HS-5 (cell line): ENCODE measurements around the gene EEF1G.
A peak's percentile ranks its signal among the peaks of the same experiment; 100 is the strongest.
"Not testable (repeated sequence)": the region's sequence is repeated elsewhere in the genome, so short reads cannot be mapped to it uniquely, and the experiment has no call there.

Source experiments
- DNase-seq: peaks from one replicate; pipeline ENCODE4 v3.0.0-alpha.2; 2012; ENCODE audit warnings: low read depth

Gene EEF1G

GRCh38 chr11:62603776-62604299, 30.1 kb upstream of the EEF1G start:
- DNase-seq = no peak

- no peak for DNase-seq
These were observed 29.3 kb upstream of the EEF1G start for GRCh38 chr11:62603072-62603408.

GRCh38 chr11:62602141-62603071, 28.7 kb upstream of the EEF1G start:
- DNase-seq = no peak

GRCh38 chr11:62601372-62602140, 27.9 kb upstream of the EEF1G start, which contains the start of gene MTA2:
Gene MTA2 (minus strand): TSS chr11:62601865. CDS start chr11:62601450, 415 bp downstream.
- peak; percentile 92 for DNase-seq

DNA sequence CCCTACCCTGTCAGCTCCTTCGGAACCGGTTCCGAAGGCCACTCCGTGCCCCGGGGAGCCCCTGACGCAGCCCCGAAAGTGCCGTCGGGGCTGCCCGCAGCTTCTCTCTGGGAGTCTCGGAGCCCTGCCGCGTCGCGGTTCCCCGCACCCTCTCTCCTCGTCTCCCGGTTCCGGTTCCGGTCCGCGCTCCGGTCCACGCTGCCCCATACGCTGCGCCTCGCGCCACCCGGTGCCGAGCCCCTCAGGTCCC, 27.4 kb upstream of the EEF1G start:
- DNase-seq = no peak

GRCh38 chr11:62600367-62601121, 26.9 kb upstream of the EEF1G start:
- DNase-seq = no peak

- no peak for DNase-seq
These were observed 26.2 kb upstream of the EEF1G start for GRCh38 chr11:62599901-62600300.

- peak; percentile 81 for DNase-seq
These were observed 25.5 kb upstream of the EEF1G start for GRCh38 chr11:62599069-62599696.

GRCh38 chr11:62595124-62595523, 21.4 kb upstream of the EEF1G start:
- DNase-seq = no peak

- no peak for DNase-seq
These were observed 19.8 kb upstream of the EEF1G start for GRCh38 chr11:62593434-62594044.

DNA sequence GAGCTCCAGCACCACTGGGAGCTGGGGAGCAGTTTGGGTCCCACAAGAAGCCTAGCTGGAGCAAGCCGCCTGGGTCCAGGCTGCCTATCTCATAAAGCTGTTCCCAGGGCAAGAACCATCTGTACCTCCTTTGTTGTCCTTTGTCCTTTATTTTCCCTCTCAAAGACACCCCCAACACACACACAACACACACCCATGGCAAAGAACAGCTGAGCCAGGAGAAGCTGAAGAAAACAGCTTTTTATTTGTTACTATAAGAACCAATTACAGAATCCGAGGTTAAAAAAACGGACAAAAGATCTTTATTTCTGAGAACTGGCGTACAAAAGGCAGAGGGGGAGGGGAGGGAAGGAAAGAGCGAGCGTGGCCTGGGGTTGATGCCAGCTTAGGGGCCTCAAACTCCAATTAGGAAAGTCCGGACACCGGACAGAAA, 19.3 kb upstream of the EEF1G start:
- DNase-seq = no peak

GRCh38 chr11:62592146-62592815, 18.6 kb upstream of the EEF1G start:
- DNase-seq = no peak

GRCh38 chr11:62591448-62592145, 17.9 kb upstream of the EEF1G start, which contains the start of gene TUT1:
Gene TUT1 (minus strand): TSS chr11:62591523. CDS start chr11:62591485, 38 bp downstream.
- DNase-seq = peak; percentile 96

GRCh38 chr11:62588966-62589637, 15.4 kb upstream of the EEF1G start:
- DNase-seq = no peak

GRCh38 chr11:62585356-62585755, 11.7 kb upstream of the EEF1G start:
- not testable (repeated sequence) for DNase-seq

DNA sequence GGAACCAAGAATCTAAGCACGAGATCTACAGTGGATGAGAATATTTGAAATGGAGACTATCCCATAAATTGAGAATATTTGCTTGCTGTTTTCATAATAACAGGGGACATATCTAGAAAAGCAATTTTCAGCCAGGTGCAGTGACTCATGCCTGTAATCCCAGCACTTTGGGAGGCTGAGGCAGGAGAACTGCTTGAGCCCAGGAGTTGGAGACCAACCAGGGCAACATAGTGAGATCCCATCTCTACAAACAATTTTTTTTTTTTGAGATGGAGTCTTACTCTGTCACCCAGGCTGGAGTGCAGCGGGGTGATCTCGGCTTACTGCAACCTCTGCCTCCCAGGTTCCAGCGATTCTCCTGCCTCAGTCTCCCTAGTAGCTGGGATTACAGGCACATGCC, 8.0 kb upstream of the EEF1G start:
- not testable (repeated sequence) for DNase-seq

DNA sequence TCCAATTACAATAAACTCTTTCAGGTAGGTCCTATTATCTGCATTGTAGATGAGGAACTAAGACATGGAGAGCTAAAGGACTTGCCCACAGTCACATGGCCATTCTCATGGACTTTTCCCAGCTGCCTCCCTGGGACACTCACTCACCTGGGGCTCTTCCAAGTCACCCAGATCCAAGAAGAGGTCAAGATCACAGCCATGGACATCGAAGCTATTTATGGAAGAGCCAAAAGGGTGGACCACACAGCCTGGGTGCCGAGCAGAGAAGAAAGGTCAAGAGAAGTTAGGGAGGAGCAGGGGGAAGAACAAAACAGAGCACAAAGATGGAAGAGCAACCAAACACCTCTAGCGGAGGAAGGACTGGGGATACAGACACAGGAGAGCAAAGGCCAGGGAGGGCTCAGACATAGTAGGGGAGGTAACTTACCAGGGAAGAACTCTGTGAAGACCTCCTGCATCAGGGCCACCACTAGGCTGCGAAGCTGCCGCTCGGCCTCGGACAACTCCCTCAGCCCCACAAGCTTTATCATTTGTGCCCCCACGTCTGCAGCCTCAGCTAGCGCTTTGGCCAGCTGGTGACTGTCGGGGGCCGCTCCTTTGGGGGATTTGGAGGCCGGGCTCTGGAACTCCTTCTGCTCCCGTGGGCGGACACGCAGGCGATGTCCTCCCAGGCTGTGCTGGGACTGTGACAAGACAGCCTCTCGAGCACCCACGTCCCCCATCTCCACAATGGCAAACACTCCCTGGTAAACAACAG, 7.4 kb upstream of the EEF1G start:
- no peak for DNase-seq

GRCh38 chr11:62579252-62579651, 5.6 kb upstream of the EEF1G start:
- no peak for DNase-seq

DNA sequence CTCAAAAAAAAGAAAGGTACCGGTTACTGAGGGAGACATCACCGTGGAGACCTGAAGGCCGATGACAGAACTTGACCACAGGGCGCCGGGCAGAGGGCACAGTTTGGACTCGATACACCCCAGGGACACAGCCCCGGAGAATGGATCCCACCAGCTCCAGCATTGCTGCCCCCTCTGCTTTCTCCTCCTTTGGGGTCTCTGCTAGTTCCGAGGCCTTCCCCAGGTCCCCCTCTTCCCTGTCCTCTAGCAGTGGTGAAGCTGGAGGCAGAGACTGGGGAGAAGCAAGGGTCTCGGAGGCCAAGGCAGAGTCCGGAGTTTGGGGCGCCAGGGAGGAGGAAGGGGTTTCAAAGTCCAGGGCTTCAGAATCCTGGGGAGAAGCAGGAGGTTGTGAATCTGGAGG, 4.8 kb upstream of the EEF1G start:
- DNase-seq = no peak
